Adrenal gland (tissue), 5 donors: ENCODE measurements around the gene PITX2.

Source experiments
- CTCF ChIP-seq, 6 experiments: fragments of 450-650 bp in 4 of 6; fragments of 200-600 bp in 2 of 6; sonication (generic) in 1 of 6; IDR thresholded peaks; 1 replicate in 5 of 6; 2 replicates in 1 of 6; pipeline versions ENCODE4 v1.5.1 to v1.8.0; 2016 to 2021; ENCODE audit warnings: antibody characterized with exemption in 6 of 6, mild to moderate bottlenecking in 2 of 6, moderate library complexity in 1 of 6
- POLR2A ChIP-seq, 2 donors: fragments of 450-650 bp; IDR thresholded peaks; one replicate each; pipeline ENCODE4 v1.6.1; 2017; ENCODE audit warnings: antibody characterized with exemption in 2 of 2, mild to moderate bottlenecking in 2 of 2, moderate library complexity in 1 of 2
- donor health status: DM: no; HTN: no; CAD: no.

GRCh38 chr4:110619463-110620247, 3.2 kb downstream of the PITX2 start:
- no peak for TF ChIP-seq CTCF (IDR thresholded peaks at IDR 0.05)
- TF ChIP-seq POLR2A (IDR thresholded peaks at IDR 0.05) = no peak
